Measurements from ENCODE around the gene CTIF. TPM values are rescaled to one million over a fixed set of nuclear protein-coding genes. Genes with fewer than 3 reads are reported as not detected.

Gene CTIF
- polyA plus RNA-seq, 1 of the 3 experiments (the other 2 are of a cell fraction) = 47.2 TPM

GRCh38 chr18:48845174-48845573 is 306.3 kb downstream of the CTIF start:
- WGBS (ENCODE audit: low lambda C conversion rate) = 95% methylated on average over 4 of the region's 4 CpGs
- no peak overlapping the region for H3K4me3 ChIP-seq (ENCODE audit: low read depth in 2 of 2, low read length in 1 of 2)
- no peak overlapping the region for H3K9ac ChIP-seq
- no peaks in the 10 kb centered on the region for H3K36me3 ChIP-seq (replicated peaks in 1 of 2; ENCODE audit: control insufficient read depth in 1 of 2, insufficient read depth in 2 of 2, low read length in 1 of 2)
- TF ChIP-seq NFIC (IDR thresholded peaks at IDR 0.05; ENCODE audit: borderline replicate concordance) (no peak), GABPA (IDR thresholded peaks at IDR 0.05; ENCODE audit: low read depth) (no peak), RCOR1 (IDR thresholded peaks at IDR 0.05; ENCODE audit: low read length) (no peak), MEF2A (IDR thresholded peaks at IDR 0.05; ENCODE audit: borderline replicate concordance, low read depth) (no peak), FOSL2 (IDR thresholded peaks at IDR 0.05; ENCODE audit: borderline replicate concordance, low read depth) (no peak), MXI1 (IDR thresholded peaks at IDR 0.05; ENCODE audit: low read depth, low read length) (no peak), TAF1 (IDR thresholded peaks at IDR 0.05; ENCODE audit: borderline replicate concordance, low read depth, low read length) (no peak), IRF3 (IDR thresholded peaks at IDR 0.05; ENCODE audit: low read depth, low read length) (no peak), GATA2 (CRISPR knock-in tag; IDR thresholded peaks at IDR 0.05) (no peak), JUND (IDR thresholded peaks at IDR 0.05) (no peak), RFX5 (IDR thresholded peaks at IDR 0.05; ENCODE audit: low read length) (no peak), REST (IDR thresholded peaks at IDR 0.05; ENCODE audit: low read depth, low read length) (no peak), ELF1 (IDR thresholded peaks at IDR 0.05) (no peak), TCF12 (IDR thresholded peaks at IDR 0.05) (no peak), RAD21 (IDR thresholded peaks at IDR 0.05; ENCODE audit: low read length) (no peak), RXRA (IDR thresholded peaks at IDR 0.05; ENCODE audit: borderline replicate concordance, low read depth) (no peak), USF1 (IDR thresholded peaks at IDR 0.05; ENCODE audit: borderline replicate concordance, low read depth) (no peak)
- H3F3A ChIP-seq (replicated peaks; ENCODE audit: insufficient read depth) = peaks cover under 1% of the 10 kb centered on the region
- CTCF ChIA-PET = no interaction called here
- H3K9me3 ChIP-seq = no peaks in the 10 kb centered on the region
- no peaks in the 10 kb centered on the region for H3K9me2 ChIP-seq
- H4K20me1 ChIP-seq (ENCODE audit: insufficient read depth) = no peaks in the 10 kb centered on the region
- no peak for DNase-seq
- POLR2A ChIA-PET = no interaction called here
- H3K79me2 ChIP-seq (ENCODE audit: insufficient read depth) = no peaks in the 10 kb centered on the region; the same call in none of the 2 replicates
- peaks cover 7 to 41% of the 10 kb centered on the region in 2 experiments; a peak in 2 of 4 replicates for H3K4me1 ChIP-seq (ENCODE audit: control insufficient read depth in 1 of 2, insufficient read depth in 2 of 2, low read depth in 1 of 2, low read length in 1 of 2)
- H3K27ac ChIP-seq (ENCODE audit: low read depth in 2 of 2, low read length in 1 of 2) = no peak overlapping the region
- no peak overlapping the region for H2AFZ ChIP-seq (ENCODE audit: low read depth)
- H3K27me3 ChIP-seq (ENCODE audit: insufficient read depth) = no peaks in the 10 kb centered on the region
- H3K4me2 ChIP-seq = no peak overlapping the region

Measured in SK-N-SH (cell line).